ENCODE measurements around the gene TBKBP1. TPM values are rescaled to one million over a fixed set of nuclear protein-coding genes. Genes with fewer than 3 reads are reported as not detected.

The TBKBP1 gene
- total RNA-seq (14.4 TPM), polyA plus RNA-seq (ENCODE audit: insufficient read depth in 1 of 8, insufficient read length in 8 of 8, low replicate concordance in 1 of 8) (10 to 100 TPM; 27.4 to 37.8 (median 33.1) TPM)
- long read RNA-seq, donor 1, full-length matches to known transcripts, result 1 of 1 reads
- long read RNA-seq, donor 1, partial matches to known transcripts, result 0 of 1 reads
- long read RNA-seq, donor 1, other reads (novel, unspliced or antisense), result 0 of 1 reads
- long read RNA-seq, donor 2, result 0 reads
- long read RNA-seq, donor 3, result 0 reads
- long read RNA-seq, donor 4, result 0 reads
- long read RNA-seq, donor 5, partial matches to known transcripts, result 10 of 10 reads
- long read RNA-seq, donor 5, other reads (novel, unspliced or antisense), result 0 of 10 reads
- long read RNA-seq, donor 6, result 0 reads
- long read RNA-seq, donor 7, full-length matches to known transcripts, result 1 of 1 reads
- long read RNA-seq, donor 7, partial matches to known transcripts, result 0 of 1 reads
- long read RNA-seq, donor 7, other reads (novel, unspliced or antisense), result 0 of 1 reads
- long read RNA-seq, donor 8, result 0 reads
- long read RNA-seq, donor 9, result 0 reads
- long read RNA-seq, donor 10, partial matches to known transcripts, result 7 of 8 reads
- long read RNA-seq, donor 10, other reads (novel, unspliced or antisense), result 0 of 8 reads
- long read RNA-seq, donor 11, full-length matches to known transcripts, result 1 of 1 reads
- long read RNA-seq, donor 11, partial matches to known transcripts, result 0 of 1 reads
- long read RNA-seq, donor 11, other reads (novel, unspliced or antisense), result 0 of 1 reads

- DNase-seq, result peak; percentile 93
- Histone ChIP-seq H3K9me3 (replicated peaks; ENCODE audit: control insufficient read depth, low read depth, low read length) (no peaks in the 10 kb centered on the region), H3K4me3 (ENCODE audit: low read length) (peak within 1 kb of the TSS; percentile 57), H3K36me3 (ENCODE audit: control insufficient read depth, insufficient read depth, low read length) (peaks cover 17% of the 10 kb centered on the region), H3K27ac (ENCODE audit: low read length) (peak within 1 kb of the TSS; percentile 77), H3K4me1 (ENCODE audit: control insufficient read depth, insufficient read depth, low read length) (peaks cover 32% of the 10 kb centered on the region), H3K27me3 (ENCODE audit: control insufficient read depth, insufficient read depth, low read length) (peaks cover 3% of the 10 kb centered on the region)
- under 1% methylated on average over 55 of the region's 87 CpGs for WGBS (ENCODE audit: insufficient coverage)
These were observed at the start of gene TBKBP1 for GRCh38 chr17:47693731-47694580. Gene TBKBP1, plus strand, starts transcription at chr17:47694161. Its CDS starts 1,952 bp downstream, at chr17:47696113.

GRCh38 chr17:47644324-47644723 is 49.6 kb upstream of the TBKBP1 start:
- 86% methylated on average over 5 of the region's 5 CpGs for WGBS (ENCODE audit: insufficient coverage)
- Histone ChIP-seq H3K27ac (ENCODE audit: low read length) (no peak overlapping the region), H3K4me3 (ENCODE audit: low read length) (no peak overlapping the region), H3K36me3 (ENCODE audit: control insufficient read depth, insufficient read depth, low read length) (no peaks in the 10 kb centered on the region), H3K27me3 (ENCODE audit: control insufficient read depth, insufficient read depth, low read length) (no peaks in the 10 kb centered on the region), H3K4me1 (ENCODE audit: control insufficient read depth, insufficient read depth, low read length) (peaks cover 9% of the 10 kb centered on the region), H3K9me3 (replicated peaks; ENCODE audit: control insufficient read depth, low read depth, low read length) (no peaks in the 10 kb centered on the region)
- DNase-seq, result no peak

GRCh38 chr17:47649153-47649971 is 44.6 kb upstream of the TBKBP1 start, which contains the start of gene KPNB1:
Gene KPNB1, plus strand, starts transcription at chr17:47649919. Its CDS starts 326 bp downstream, at chr17:47650245.
- Histone ChIP-seq H3K36me3 (ENCODE audit: control insufficient read depth, insufficient read depth, low read length) (peaks cover 25% of the 10 kb centered on the region), H3K27ac (ENCODE audit: low read length) (peak within 1 kb of the TSS; percentile 95), H3K27me3 (ENCODE audit: control insufficient read depth, insufficient read depth, low read length) (no peaks in the 10 kb centered on the region), H3K9me3 (replicated peaks; ENCODE audit: control insufficient read depth, low read depth, low read length) (no peaks in the 10 kb centered on the region), H3K4me1 (ENCODE audit: control insufficient read depth, insufficient read depth, low read length) (peaks cover 14% of the 10 kb centered on the region), H3K4me3 (ENCODE audit: low read length) (peak within 1 kb of the TSS; percentile 92)
- DNase-seq, result peak; percentile 100
- 0% methylated on average over 58 of the region's 74 CpGs for WGBS (ENCODE audit: insufficient coverage)

DNA sequence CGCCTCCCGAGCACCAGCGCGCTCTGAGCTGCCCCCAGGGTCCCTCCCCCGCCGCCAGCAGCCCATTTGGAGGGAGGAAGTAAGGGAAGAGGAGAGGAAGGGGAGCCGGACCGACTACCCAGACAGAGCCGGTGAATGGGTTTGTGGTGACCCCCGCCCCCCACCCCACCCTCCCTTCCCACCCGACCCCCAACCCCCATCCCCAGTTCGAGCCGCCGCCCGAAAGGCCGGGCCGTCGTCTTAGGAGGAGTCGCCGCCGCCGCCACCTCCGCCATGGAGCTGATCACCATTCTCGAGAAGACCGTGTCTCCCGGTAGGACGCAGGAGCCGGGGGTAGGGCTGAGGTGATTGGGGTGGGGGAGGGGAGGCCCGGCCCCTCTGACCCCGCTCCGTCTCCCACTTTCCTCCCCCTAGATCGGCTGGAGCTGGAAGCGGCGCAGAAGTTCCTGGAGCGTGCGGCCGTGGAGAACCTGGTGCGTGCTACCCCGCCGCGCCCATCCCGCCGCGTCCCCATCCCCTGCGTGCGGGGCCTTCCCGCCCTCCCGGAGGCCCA is 43.9 kb upstream of the TBKBP1 start:
- 0% methylated on average over 8 of the region's 48 CpGs for WGBS (ENCODE audit: insufficient coverage)
- peaks cover 14% of the 10 kb centered on the region for H3K4me1 ChIP-seq (ENCODE audit: control insufficient read depth, insufficient read depth, low read length)

DNA sequence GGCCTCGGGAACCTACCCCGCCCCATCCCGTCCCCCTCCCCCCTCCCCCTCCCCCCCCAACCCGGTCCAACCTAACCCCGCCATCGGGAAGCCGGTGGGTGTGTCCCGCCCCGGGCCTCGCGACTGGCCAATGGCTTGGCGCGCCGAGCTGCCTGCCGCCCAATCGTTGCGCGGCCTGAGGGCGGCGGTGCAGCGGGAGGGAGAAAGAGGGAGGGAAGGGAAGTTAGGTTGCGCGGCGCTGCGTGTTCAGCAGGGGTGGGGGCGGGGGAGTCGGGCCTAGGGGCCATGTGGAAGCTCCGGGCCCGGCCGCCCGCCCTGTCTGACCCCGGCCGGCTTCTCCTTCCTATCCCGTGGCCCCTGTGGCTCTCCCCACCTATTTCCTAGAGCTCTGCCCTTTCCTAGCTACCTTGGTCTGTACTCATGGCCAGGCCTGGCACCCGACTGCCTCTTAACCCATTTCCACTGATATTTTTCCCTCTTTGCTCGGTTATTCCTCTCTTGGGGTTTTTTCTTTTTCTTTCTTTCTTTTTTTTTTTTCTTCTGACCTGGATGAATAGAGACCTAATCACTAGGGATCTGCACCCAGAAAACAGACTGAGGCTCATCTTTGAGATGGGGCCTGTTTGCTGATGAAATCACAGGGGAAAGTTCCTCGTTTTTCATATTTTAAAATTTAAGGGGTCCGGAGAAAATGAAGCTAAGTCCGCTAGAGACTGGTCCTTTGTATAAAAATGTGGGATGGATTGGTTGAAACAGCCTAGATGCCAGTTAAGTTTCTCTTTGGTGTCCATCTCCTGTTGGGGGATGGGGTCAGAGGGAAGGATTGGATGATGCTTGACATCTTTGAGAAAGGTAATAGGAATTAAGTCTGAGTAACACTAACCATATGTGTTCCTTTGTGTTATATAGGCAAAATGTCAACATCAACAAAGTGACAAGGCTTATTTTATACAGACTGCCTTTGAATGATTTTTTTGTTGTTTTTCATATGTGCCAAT is 43.1 kb upstream of the TBKBP1 start:
- Histone ChIP-seq H3K27me3 (ENCODE audit: control insufficient read depth, insufficient read depth, low read length) (no peaks in the 10 kb centered on the region), H3K36me3 (ENCODE audit: control insufficient read depth, insufficient read depth, low read length) (peaks cover 38% of the 10 kb centered on the region), H3K27ac (ENCODE audit: low read length) (peak overlapping the region; percentile 95), H3K4me3 (ENCODE audit: low read length) (peak overlapping the region; percentile 92), H3K4me1 (ENCODE audit: control insufficient read depth, insufficient read depth, low read length) (peaks cover 14% of the 10 kb centered on the region), H3K9me3 (replicated peaks; ENCODE audit: control insufficient read depth, low read depth, low read length) (no peaks in the 10 kb centered on the region)
- DNase-seq, result peak; percentile 99
- WGBS (ENCODE audit: insufficient coverage), result 2% methylated on average over 25 of the region's 39 CpGs

More for the DNA sequence above, 43.9 kb upstream of the TBKBP1 start:
- no peak for DNase-seq
- H3K9me3 ChIP-seq (replicated peaks; ENCODE audit: control insufficient read depth, low read depth, low read length), result no peaks in the 10 kb centered on the region
- peaks cover 32% of the 10 kb centered on the region for H3K36me3 ChIP-seq (ENCODE audit: control insufficient read depth, insufficient read depth, low read length)
- H3K4me3 ChIP-seq (ENCODE audit: low read length), result peak overlapping the region; percentile 92
- peak overlapping the region; percentile 95 for H3K27ac ChIP-seq (ENCODE audit: low read length)
- H3K27me3 ChIP-seq (ENCODE audit: control insufficient read depth, insufficient read depth, low read length), result no peaks in the 10 kb centered on the region

GRCh38 chr17:47651704-47652103 is 42.3 kb upstream of the TBKBP1 start:
- peaks cover 14% of the 10 kb centered on the region for H3K4me1 ChIP-seq (ENCODE audit: control insufficient read depth, insufficient read depth, low read length)

GRCh38 chr17:47652570-47652969 is 41.4 kb upstream of the TBKBP1 start:
- Histone ChIP-seq H3K4me1 (ENCODE audit: control insufficient read depth, insufficient read depth, low read length) (peaks cover 14% of the 10 kb centered on the region), H3K4me3 (ENCODE audit: low read length) (no peak overlapping the region), H3K9me3 (replicated peaks; ENCODE audit: control insufficient read depth, low read depth, low read length) (no peaks in the 10 kb centered on the region), H3K27me3 (ENCODE audit: control insufficient read depth, insufficient read depth, low read length) (no peaks in the 10 kb centered on the region), H3K27ac (ENCODE audit: low read length) (no peak overlapping the region), H3K36me3 (ENCODE audit: control insufficient read depth, insufficient read depth, low read length) (peaks cover 49% of the 10 kb centered on the region)
- 90% methylated on average over 3 of the region's 6 CpGs for WGBS (ENCODE audit: insufficient coverage)
- DNase-seq, result no peak

More at GRCh38 chr17:47651704-47652103, 42.3 kb upstream of the TBKBP1 start:
- no peak for DNase-seq
- Histone ChIP-seq H3K9me3 (replicated peaks; ENCODE audit: control insufficient read depth, low read depth, low read length) (no peaks in the 10 kb centered on the region), H3K4me3 (ENCODE audit: low read length) (no peak overlapping the region), H3K27ac (ENCODE audit: low read length) (no peak overlapping the region), H3K36me3 (ENCODE audit: control insufficient read depth, insufficient read depth, low read length) (peaks cover 41% of the 10 kb centered on the region), H3K27me3 (ENCODE audit: control insufficient read depth, insufficient read depth, low read length) (no peaks in the 10 kb centered on the region)
- 60% methylated on average over 1 of the region's 2 CpGs for WGBS (ENCODE audit: insufficient coverage)

GRCh38 chr17:47653442-47653841 is 40.5 kb upstream of the TBKBP1 start:
- H3K4me3 ChIP-seq (ENCODE audit: low read length), result no peak overlapping the region
- no peaks in the 10 kb centered on the region for H3K27me3 ChIP-seq (ENCODE audit: control insufficient read depth, insufficient read depth, low read length)
- no peak for DNase-seq
- WGBS (ENCODE audit: insufficient coverage), result no CpG with 5 or more reads among the region's 2 CpGs
- no peaks in the 10 kb centered on the region for H3K9me3 ChIP-seq (replicated peaks; ENCODE audit: control insufficient read depth, low read depth, low read length)
- peaks cover 11% of the 10 kb centered on the region for H3K4me1 ChIP-seq (ENCODE audit: control insufficient read depth, insufficient read depth, low read length)
- no peak overlapping the region for H3K27ac ChIP-seq (ENCODE audit: low read length)
- H3K36me3 ChIP-seq (ENCODE audit: control insufficient read depth, insufficient read depth, low read length), result peaks cover 57% of the 10 kb centered on the region

Data from muscle of leg (tissue), 16 donors.